CD4-positive, alpha-beta T cell treated with Interleukin-15 for 4 hours (primary cell): ENCODE results near the gene ERICH4.
"Not testable (repeated sequence)": the region's sequence is repeated elsewhere in the genome, so short reads cannot be mapped to it uniquely, and the experiment has no call there.

ENCODE experiments used
- DNase-seq: peaks from one replicate; pipeline ENCODE4 v3.0.0-alpha.2; 2020; ENCODE audit warnings: low spot score

ERICH4 gene

DNA sequence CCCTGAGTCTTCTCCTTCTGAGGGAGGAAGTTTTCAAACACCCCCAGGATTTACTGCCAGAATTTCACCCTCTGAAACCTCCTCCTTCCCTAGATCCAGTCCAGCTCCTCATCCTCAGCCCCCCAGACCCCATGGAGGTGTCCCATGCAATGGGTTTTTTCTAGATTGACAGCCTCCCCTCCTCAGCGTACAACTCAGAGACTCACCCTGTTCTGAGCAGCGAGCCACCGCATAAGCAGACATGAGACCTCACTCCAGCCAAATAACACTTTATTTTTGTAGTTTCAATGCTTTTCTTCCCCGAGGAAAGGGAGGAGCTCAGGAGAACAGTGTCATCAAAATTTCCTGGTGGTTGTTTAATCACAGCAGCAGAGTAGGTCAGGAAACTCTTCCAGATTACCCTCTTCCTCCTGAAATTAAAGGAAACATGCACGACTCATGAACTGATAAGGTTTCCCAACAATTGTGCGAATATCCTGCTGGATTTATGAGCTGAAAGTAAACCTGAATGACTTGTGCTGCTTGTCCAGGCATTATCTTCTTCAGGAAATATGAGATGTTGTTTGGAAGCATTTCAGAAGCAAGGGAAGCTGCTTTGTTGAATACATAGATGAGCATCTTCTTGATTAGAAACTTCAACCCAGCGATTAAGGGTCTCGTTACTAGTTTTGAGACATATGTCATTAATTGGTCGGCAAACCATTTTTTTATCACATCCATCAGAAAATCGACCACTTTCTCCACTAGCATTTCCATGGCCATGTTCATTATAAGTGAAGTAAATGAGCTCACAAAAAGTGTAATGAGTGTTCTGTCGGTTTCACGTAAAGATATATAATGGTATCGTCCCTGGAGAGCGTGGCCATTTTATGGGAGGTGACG is 36.2 kb downstream of the ERICH4 start:
- no peak for DNase-seq

DNA sequence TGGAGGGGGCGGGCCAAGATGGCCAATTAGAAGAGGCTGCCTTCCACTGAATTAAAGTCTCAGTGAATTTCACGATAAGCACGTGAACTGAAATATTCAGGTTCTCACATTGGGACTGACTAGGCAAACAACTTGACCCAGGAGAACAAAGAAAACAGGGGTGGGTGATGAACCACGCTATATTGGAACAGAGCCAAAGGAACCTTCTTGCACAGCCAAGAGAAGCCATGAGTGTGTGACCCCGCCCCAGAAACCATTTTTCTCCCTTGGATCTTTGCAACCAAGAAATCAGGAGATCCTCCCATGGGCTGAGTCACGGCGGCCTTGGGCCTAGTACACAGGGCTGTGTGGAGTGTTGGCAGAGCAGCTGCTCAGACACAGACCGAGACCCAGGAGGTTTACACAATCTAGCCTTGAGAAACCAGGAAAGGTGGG is 36.8 kb downstream of the ERICH4 start:
- no peak for DNase-seq

DNA sequence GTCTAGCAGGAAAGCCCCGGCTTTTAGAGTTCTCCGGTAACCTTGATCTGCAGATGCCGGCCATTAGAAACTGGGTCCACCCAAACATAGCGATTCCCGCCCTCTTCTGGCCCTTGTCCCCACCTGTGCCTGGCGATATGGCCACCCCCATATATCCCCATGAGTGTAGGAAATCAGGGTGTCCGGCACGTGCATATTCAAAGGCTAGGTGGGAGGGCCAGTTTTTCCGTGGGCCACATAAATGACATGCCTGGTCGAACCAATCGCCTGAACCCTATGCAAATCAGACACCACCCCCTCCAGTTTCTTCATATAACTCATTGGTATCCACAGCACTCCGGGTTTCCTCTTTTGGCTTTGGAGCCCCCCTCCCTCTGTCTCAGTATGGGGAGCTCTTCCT is 37.4 kb downstream of the ERICH4 start:
- no peak for DNase-seq

DNA sequence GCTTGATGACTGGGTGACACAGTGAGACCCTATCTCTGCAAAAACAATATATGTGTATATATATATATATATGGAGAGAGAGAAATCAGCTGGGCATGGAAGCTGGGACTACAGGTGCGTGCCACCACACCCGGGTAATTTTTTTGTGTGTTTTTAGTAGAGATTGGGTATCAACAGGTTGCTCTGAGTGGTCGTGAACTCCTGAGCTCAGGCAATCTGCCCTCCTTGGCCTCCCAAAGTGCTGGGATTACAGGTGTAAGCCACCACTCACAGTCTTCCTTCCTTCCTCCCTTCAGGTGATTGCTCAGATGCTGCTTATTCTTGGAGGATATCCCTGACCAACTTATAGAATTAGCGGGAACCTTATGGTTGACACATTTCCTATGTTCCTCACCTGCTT is 41.9 kb downstream of the ERICH4 start:
- no peak for DNase-seq

DNA sequence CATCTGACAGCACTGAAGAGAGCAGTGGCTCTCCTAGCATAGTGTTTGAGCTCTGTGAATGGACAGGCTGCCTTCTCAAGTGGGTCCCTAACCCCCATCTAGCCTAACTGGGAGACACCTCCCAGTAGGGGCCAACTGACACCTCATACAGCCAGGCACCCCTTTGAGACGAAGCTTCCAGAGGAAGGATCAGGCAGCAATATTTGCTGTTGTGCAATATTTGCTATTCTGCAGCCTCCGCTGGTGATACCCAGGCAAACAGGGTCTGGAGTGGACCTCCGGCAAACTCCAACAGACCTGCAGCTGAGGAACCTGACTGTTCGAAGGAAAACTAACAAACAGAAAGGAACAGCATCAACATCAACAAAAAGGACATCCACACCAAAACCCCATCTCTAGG is 44.0 kb downstream of the ERICH4 start:
- DNase-seq: not testable (repeated sequence)

DNA sequence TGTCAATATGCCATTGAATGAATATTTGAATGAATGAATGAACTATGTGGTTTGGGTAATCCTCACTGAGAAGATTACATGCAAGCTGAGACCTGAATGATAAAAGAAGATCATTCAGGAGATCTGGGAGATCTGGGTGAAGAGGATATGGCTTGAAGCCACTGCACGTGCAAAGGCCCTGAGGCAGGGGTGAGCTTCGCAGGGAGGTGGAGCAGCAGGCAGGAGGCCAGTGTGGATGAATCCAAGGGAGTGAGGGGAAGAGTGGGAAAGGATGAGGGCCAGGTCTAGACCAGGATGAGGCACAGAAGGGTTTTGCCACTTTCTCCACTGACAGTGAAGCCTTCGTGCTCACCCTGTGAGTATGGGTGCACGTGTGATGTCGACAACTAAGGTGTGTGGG is 49.9 kb downstream of the ERICH4 start:
- DNase-seq: no peak
